ELF-1 (cell line): ENCODE data around the gene SPSB4.

Experiments used
- DNase-seq: peaks from one replicate; pipeline ENCODE4 v3.0.0-alpha.2; 2016; ENCODE audit warnings: low read depth, low spot score

Gene SPSB4

DNA sequence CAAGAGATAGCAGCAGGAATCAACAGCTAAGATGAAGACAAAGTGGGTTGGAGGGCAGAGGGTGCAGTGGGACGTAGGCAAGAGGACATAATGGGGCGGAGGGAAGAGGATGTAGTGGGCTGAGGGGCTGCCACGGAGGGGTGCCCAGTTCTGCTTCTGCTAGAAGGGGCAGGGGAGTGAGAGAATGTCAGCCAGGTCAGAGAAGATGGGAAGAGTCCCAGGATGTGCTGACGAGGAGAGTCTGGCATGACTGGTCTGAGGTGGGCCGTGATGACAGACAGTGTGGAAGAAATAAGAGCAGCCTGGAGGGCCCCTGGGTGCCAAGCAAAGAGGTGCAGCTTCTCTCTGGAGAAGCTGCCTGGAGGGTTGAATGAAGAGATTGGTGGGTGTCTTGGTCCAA is 4.0 kb downstream of the SPSB4 start:
- DNase-seq: no peak

DNA sequence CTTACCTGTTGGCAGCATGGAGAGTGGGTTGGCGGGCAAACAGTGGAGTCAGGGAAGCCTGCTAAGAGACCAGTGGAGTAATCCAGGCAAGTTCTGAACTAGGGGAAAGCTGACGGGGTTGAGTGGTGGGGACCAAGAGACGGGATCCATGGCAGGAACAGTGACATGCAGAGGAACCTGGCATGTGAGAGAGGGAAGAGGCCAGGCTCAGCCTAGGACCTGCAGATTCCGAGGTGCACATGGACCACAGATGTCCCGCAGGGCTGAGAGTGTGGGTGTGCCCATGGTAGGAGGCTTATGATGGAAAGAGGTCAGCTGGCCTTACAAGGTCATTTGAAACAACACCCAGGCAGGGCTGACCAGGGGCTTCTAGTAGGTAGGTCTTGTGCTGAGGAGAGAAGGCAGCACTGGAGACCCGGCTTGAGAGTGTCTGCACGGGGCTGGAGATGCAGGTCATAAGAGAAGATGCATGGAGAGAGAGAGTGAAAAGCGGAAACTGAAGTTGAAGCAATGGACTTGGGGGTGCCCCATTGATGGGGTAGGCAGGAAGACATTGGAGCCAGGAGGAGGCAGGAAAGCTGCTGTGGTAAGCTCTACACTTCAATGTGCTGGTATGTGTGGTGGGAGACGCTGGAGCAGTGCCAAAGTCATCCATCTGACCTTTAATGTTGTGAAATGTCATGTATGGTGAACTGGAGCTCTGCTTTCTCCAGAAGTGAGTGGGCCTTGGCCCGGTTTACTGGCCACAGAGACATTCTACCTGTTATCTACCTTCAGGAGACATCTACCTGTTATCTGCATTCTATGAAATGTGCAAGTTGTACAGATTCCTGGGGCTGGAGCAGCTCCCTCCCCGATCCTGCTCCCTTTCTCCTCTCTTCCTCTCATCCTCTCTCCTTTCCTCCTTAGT is 4.6 kb downstream of the SPSB4 start:
- DNase-seq: no peak

DNA sequence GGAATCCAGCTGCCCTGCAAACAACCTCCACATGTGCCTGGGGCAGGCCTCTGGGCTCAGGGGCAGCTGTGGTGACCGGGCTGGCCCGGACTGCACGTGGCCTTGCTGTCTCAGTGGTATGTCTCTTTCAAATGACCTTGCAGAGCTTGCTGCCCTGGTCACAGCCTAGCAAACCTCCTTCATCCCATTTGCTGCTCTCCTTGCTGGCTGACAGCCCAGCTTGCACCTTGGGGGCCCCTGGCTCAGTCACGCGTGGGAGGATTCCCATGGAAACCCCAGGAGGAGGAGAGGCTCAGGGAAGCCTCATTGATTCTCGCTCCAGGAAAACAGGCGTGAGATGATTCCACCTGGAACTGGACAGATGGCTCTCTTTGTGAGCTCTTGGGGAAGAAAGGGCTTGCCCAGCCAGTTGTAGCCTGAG is 5.6 kb downstream of the SPSB4 start:
- DNase-seq: peak; percentile 46

DNA sequence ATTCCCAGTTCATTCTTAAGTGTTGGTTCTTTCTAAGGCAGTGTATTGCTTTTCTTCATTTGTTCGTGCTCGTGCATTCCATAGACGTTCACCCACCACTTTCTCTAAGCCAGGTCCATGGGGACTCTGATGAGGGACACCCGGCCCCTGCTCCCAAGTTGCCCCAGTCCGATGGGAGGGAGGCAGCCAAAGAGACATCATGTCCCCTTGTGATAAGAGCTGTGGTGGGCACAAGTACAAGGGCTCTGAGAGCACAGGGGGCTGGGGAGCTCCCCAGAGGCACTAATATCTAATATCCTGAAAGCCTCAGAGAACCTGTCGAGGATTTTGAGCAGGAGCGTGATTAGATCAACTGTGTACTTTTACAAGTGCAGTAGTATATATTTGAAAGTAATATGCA is 6.3 kb downstream of the SPSB4 start:
- no peak for DNase-seq

DNA sequence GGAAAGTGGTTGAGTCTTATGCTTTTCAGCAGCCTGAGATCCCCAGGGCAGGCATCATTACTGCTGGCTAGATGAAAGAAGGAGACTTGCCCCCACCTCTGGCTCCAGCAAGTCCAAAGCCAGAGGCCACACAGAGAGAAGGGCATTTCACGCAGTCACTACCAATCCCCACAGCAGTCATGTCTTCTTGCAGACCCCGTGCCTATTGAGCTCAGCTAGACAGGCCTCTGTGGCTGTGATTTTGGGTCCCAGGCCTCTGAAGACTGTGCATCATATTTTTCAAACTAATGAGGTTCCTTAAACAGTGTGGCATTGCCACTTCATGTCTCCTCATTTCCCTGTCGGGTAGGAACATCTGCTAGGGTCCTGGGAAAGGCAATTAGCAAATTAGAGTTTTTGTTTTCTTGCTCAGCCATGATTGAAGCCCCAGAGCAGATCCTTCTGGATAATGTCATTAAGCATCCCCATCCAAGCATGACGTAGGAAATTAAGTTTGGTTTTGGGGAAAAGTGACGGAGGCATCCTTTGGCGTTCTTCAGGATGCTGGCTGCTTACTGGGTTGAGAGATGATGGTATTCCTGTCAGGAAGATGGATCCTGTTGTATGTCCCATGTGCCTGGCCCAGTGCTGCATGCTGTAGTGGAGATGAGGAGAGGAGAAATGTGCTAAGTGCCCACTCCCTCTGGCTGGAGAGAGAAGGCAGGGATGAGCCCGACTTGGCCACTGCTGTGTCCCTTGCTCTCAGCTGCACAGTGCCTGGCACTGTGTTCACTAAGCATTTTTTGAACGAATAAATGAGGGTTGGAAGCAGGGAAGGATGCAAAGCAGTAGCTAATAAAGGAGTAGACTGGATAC is 7.0 kb downstream of the SPSB4 start:
- no peak for DNase-seq

DNA sequence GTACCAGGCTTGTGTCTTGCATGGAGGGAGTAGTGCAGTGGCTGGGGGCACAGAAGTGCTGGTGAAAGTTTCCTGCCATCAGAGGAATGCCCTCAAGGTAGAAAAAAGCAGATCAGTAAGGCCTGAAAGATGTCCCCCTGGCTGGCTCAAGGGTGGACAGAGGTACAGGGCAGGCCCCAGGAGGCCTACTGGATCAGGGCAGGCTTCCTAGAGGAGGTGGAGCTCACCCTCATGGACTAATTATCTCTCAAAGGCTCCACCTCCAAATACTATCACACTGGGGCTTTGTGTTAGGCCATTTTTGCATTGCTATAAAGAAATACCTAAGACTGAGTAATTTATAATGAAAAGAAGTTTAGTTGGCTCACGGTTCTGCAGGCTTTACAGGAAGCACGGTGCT is 7.8 kb downstream of the SPSB4 start:
- DNase-seq: no peak

DNA sequence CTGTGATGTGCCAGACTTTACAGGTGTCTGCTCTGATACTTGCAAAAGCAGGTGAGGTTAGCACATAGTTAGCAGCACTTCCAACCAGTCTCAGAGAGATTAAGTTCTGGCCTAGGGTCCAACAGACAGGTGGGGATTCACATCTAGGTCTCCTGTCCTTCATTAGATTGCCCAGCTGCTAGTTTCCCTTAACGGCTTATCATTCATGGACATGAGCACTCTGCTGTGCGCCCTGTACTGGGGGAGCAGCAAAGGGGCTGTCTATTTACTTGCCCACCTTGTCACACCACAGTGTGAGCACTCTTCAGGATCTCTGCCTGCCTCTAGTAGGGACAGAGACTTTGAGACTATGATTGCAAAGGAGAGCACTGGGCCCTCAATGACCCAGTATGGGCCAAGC is 8.7 kb downstream of the SPSB4 start:
- no peak for DNase-seq

DNA sequence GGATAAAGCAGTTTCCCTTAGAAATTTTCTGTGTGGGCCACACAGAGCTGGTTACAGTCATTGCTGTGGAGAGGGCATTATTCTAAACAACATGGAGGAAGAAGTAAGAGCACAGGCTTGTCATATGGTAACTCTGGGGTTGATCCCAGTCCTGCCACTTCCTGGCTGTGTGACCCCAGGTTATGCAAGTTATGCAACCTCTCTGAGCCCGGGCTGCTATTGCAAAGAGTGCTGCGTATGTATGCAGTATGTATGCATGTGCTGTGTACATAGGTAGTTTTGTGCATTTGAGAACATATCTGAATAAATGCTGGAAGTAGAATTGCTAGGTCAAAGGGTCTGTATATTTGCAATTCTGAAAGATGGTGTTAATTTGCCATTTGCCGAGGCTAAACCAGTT is 9.2 kb downstream of the SPSB4 start:
- DNase-seq: no peak

DNA sequence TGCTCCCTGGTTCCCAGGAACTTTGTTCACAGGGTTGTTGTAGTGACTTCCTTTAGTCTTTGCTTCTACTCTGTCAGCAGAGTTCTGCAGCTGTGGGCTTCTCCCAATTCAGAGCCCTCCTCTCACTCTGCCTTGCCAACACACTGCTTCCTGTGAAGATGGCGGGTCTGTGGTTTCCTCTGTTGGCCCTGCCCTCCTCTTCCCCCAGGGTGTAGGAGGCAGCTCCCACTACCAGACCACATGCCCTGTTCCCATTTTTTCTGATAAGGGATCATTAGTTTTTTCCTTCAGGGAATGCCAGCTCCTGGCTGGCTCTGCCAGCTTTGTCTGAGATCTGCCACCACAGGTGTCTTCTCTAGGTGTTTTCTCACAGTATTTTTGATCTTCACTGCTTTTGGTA is 12.7 kb downstream of the SPSB4 start:
- peak; percentile 22 for DNase-seq

DNA sequence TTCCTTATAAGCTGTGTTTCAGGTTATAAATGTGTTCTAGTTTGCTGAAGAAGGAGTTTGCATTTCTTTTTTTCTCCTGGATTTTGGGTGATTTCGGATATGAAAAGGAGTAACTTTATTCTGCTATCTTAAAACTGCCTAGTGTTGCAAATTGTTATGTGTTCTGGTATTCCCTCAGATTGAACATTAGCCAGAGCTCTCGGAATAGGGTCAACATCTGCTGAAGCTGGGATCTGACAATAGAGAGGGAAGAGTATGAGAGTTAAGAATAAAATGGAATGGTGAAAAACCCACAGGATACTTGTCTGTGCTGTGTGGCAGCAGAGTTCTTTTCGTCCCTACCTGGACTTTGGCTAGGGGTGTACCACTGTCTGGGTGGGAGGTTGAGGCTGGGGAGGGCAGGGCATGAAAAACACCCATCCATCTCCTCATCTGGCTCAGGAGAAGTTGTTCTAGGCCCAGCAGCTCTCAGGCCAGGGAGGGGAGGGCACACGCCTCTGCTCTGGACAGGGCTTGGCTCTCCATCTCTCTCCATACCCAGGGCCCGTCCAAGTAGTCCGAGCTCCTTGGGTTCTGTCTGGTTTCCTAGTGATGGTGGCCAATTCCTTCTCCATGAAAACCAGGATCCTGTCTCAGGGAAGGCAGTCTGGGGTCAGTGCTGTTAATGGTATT is 13.2 kb downstream of the SPSB4 start:
- DNase-seq: no peak

DNA sequence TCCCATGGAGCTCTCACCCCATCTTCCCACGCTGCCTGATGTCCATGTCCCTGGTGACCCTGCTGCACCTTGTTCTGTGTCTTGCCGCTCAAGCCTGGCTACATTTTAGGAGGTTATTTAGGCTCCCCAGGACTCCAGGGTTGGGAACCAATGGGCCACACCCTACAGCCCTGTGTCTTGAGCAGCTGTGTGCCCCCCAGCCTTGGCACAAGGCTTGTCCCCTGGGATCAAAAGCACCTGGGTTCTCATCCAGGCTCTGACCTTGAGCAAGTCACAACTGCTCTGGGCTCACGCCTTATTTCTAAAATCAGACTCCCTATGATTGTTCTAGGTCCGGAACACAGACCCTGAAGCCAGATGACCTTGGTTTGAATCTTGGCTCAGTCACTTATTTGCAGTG is 14.1 kb downstream of the SPSB4 start:
- no peak for DNase-seq

DNA sequence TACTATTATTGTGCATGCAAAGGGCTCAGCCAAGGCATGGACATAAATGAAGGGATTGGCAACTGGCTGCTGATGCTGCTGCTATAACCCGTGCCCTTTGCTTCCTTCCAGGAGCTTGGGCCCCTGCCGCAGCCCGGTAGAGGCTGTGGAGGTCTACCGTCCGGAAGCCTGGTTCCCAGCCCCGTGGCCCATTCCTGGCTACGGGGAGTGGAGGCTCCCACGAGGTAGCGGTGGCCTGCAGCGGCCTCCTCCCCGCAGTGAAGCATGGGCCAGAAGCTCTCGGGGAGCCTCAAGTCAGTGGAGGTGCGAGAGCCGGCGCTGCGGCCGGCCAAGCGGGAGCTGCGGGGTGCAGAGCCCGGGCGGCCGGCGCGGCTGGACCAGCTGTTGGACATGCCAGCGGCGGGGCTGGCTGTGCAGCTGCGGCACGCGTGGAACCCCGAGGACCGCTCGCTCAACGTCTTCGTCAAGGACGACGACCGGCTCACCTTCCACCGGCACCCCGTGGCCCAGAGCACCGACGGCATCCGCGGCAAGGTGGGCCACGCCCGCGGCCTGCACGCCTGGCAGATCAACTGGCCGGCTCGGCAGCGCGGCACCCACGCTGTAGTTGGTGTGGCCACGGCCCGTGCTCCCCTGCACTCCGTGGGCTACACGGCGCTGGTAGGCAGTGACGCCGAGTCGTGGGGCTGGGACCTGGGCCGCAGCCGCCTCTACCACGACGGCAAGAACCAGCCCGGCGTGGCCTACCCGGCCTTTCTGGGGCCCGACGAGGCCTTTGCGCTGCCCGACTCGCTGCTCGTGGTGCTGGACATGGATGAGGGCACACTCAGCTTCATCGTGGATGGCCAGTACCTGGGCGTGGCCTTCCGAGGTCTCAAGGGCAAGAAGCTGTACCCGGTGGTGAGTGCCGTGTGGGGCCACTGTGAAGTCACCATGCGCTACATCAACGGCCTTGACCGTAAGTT is 15.0 kb downstream of the SPSB4 start:
- DNase-seq: no peak

DNA sequence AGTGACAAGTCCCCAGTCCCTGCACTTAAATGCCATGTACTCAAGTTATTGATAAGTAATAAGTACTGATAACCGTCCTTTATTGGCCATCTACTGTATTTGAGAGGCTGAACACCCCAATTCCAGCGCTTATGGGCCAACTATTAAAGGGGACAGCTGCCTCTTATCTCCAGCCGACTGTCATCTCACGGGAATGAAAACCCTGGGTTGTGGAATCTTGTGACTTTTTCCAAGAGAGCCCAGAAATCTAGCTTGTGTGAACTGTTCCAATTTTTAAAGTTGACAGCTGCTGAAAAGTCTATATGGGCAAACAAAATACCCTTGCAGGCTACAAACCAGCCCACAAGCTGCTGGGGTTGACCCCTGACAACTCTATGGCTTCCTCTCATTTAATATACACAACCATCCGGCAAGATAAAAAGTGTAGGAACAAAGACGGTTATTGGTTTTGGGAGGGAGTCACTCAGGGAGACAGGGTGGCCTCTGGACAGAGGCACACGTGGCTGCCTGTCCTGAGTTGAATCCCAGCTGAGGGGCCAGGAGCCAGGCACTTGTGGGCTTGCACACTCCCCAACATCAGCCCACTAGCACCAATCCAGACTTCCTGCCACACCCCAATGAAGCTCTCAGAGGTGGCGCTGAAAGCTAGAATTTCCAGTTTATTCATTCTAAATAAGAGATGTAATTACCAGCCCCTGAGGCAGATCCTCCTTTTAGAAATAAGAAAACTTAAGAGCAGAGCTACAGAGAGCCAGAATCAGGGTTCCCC is 16.2 kb downstream of the SPSB4 start:
- peak; percentile 28 for DNase-seq

DNA sequence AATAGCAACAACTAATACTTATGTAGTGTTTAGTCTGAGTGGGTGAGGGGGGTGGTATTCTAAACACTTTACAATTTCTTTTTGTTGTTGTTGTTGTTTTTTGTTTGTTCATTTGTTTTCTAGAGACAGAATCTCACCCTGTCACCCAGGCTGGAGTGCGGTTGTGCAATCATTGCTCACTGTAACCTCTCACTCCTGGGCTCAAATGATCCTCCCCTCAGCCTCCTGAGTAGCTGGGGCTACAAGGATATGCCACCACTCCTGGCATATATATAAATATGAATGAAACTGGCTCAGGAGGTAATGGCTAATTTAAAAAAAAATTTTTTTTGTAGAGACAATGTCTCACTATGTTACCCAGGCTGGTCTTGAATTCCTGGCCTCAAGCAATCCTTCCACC is 19.1 kb downstream of the SPSB4 start:
- no peak for DNase-seq

DNA sequence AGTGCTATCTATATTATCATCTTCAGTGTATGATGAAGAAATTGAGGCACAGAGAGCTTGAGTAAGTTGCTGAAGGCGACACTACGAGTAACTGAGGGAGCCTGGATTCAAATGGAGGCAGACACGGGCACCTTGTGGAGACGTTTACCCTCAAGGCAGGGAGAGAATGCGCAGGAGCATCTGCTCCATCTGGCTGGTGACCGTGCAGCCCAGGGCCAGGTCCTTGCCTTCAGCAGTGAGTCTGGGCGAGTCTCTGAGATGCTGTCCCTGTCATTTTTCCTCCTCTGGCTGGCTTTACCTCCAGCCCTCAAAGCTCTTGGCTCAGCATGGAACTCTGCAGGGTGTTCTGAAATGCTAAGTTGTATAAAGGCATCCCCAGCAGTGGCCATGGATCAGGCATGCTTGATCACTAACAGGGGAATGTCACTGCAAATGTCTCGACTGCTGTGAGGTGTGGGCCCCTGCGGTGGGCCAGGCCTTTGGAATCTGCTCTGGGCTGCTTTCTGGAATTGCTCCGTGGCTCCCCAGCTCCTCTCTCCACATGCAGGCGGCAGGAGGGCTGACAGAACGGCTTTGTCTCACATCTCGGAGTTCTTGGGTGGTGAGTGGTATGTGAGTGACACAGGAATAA is 19.7 kb downstream of the SPSB4 start:
- DNase-seq: peak; percentile 93

DNA sequence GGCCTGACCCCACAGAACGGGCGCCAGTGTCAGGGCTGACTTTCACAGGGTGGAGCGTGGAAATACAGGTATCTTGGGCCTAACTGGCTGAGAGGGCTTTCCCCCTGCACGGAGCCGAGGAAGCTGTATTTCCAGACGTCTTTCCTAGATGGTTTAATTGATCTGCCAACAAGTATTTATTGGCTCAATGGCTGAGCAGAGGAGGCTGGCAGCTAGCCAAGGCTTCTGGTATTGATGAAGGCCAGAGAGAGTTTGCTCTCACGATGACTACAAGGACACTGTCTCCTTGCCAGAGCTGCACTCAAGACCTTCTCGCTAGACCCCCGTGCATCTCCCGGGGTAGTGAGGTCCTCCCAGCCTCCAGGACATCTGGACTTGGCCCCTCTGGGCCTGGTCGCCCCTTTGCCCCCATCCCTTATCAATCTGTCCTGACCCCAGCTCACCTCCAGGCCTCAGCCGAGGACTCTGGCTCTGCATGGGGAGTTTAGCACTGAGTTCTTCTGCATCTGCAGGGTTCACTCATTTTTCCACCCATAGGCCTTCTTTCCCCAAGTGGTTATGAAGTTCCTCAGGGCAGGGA is 20.6 kb downstream of the SPSB4 start:
- DNase-seq: peak; percentile 25

DNA sequence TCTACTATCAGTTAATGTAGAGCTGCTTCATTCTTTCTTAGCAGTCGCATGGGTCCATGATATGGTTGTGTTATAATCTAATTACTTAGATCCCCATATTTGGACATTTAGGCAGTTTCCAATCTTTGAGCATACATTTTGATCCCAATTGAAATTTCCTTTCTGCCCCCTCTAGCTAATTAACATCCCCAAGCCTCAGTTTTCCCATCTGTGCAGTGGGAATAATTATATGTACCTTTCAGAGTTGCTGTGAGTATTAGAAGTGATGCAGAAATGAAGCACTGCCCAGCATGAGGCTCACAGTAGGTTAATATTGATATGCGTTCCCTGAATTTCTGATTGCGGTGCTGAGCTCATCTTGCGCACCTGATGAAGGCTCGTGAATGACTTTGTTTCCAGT is 21.8 kb downstream of the SPSB4 start:
- no peak for DNase-seq

DNA sequence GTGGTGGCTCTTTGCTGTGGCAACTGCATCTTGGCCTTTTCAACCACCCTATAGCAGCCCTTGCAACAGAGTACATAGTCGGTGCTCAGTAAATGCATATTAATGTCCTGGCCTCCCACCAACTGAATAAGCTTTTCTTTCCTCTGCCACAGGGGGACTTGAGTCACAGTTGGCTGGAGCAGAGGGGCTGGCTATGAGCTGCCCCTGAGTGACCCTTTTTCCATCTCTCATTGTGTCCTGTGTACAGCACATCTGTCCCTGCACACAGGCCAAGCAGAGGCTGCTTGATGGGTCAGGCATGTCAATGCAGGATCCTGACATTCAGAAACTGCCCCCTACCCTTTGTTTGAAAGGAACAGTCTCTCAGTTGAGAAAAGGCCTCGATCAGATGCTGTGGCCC is 22.4 kb downstream of the SPSB4 start:
- DNase-seq: no peak

DNA sequence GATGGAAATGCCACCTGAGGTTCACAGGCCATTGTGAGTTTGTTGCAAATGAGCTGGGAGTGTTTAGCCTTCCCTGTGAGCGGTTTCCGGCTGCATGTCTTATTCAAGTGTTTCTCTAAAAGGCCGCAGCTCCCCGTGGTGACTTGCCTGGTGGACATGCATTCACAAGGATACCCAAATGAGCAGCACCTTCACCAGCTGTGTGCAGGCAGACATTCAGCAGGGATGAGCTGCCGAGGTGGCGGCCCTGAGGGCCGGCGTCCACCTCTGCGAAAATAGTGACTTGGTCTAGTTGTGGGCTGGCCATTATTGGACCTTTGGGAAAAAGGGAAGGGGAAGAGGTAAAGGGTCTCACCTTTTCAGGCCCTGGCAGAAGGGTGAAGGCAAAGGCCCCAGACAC is 23.4 kb downstream of the SPSB4 start:
- DNase-seq: peak; percentile 72
